Erythroblast (primary cell): ENCODE measurements around the gene SHOX.

Experiments
- GATA1 ChIP-seq: IDR thresholded peaks from 2 replicates; pipeline ENCODE4 v1.6.1; 2011; ENCODE audit warnings: low read depth, mild to moderate bottlenecking, control low read depth, low read length, moderate library complexity
- POLR2A ChIP-seq: IDR thresholded peaks from 2 replicates; pipeline ENCODE4 v1.6.1; 2011; ENCODE audit warnings: mild to moderate bottlenecking, low read length

GRCh38 chrX:689983-690382 lies 59.4 kb downstream of the SHOX start:
- TF ChIP-seq POLR2A (no peak), GATA1 (no peak)
